ENCODE measurements around the gene TNIP1.

The TNIP1 gene

DNA sequence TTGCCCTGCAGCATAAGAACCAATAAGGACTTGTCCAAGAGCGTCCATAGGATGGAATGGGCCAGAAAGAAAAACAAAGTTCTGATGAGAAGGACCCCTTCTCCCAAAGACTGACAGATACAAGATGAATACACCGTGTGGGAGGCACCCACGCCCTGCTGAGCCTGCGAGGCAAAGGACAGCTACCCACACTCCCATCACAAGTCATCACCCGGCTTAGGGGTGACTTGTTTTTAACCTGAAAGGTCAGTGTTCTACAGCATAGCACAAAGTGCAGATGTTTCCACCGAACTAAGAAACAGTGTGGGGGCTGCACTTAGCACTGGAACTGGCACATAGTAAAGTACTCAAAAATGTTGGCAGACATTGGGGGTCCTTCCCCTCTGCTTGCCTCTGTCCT, 13.9 kb downstream of the TNIP1 start:
- in situ Hi-C loops (cut with MboI; ENCODE audit: low sequenced_read_pairs): no loop called here

DNA sequence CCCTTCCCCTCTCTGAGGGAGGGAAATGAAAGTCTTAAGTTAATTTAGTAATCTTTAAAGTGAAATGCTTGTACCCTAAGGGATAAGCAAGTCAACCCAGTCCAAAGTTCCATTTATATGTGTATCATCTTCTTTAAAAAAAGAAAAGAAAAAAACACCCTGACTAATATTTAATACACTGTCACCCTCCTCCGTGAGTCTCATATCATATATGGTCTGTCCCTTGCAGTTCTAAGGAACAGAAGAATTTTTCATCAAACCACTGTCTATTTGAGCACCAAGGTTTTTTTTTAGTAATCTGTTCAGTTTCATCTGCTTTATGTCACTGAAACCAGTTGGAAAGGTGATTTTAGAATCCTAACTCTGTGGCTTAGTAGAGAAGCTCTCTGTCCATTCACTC, 15.2 kb downstream of the TNIP1 start:
- in situ Hi-C loops (cut with MboI; ENCODE audit: low sequenced_read_pairs): no loop called here

DNA sequence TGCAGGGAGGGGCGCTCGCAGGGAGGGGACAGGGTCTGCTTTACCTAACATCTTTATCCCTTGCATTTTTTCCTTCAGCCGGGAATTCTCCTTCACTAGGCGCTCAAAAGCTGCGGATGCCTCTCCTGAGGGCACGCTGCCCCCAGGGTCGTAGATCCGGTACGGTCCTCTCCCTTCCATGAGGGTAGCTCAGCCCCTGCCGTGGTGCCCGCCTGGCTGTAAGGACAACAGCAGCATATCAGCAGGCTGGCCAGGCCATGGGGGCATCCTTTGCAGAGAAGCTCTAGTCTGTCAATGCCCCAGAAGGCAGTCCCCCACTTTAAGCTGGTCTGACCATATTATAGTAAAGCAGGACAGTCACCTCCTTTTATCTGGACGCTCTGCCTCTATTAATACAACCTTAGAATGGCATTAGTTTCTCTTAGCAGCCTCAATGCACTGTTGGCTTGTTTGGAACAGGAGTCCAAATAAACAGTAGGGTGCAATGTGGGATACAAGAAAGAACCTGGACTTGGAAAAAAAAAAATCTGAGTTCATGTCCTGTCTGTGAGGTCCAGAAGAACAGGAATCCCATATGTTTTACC, 15.8 kb downstream of the TNIP1 start:
- in situ Hi-C loops (cut with MboI; ENCODE audit: low sequenced_read_pairs): no loop called here

DNA sequence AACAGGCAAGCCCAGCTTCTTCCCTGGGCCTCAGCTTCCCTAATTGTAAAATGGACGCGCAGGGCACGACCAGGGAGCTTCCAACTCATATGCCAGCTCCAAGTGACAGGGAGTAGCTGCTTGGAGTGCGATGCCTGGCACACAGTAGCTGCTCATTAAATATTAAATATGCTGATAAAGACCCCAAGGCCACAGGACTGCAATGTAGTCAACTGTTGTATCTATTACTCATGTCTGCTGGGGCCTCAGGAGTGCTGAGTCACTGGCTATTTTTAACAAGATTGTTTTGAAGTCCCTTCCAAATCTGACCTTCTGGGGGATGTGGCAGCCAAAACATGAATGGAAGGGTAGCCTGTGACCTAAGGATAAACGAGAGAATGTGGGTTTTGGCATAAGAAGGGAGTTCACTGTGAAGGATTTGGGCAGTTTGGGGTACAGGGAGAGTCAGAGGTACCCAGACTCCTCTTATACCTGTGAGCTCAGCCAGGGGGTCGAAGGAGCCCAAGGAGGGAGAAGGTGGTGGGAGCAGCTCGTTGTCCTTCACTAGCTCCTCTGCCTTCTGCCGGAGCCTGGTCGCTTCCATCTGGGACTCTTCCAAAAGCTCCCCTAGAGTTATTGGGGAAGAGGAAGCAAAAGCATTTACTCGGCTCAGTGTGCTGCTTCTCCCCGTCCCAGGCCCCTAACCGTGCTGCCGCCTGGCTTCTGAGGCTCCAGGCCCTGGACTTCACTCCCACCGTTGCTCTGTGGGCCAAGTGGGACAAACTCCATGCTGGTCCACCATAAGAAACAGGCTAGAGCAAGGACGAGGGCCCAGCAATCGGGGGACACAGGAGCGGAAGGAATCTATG, 17.5 kb downstream of the TNIP1 start:
- in situ Hi-C loops (cut with MboI; ENCODE audit: low sequenced_read_pairs): no loop called here

DNA sequence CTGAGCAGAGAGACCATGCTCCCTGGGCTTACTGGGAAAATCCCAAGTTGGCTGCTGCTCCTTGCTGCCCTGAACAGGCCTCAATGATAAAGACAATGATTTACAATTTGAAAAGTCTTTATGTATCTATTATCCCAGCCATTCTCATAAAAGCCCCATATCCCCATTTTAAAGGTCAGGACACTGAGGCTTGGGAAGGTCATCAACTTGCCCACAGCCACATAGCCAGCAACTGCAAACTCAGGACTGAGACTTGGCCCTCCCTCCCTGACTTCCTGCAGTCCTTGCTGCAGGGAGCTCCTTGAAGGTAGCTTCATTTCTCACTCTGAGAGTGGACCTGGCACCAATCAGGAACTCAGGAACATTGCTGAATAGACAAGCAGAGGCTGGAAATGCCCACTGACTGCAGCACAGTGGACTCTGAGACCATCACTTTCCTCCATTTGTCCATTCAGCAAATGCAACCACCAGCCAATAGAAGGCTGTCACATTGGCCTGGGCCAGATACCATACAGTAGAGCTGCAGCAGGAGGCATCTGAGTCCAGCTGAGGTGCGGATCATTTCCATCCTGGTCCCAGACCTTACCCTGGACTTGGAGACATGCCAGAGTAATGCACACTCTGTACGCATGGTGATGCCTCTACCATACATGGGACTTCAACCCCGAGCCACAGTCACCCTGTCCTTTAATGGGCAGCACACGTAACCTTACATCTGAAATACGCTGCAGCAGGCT, 18.3 kb downstream of the TNIP1 start:
- in situ Hi-C loops (cut with MboI; ENCODE audit: low sequenced_read_pairs): no loop called here

DNA sequence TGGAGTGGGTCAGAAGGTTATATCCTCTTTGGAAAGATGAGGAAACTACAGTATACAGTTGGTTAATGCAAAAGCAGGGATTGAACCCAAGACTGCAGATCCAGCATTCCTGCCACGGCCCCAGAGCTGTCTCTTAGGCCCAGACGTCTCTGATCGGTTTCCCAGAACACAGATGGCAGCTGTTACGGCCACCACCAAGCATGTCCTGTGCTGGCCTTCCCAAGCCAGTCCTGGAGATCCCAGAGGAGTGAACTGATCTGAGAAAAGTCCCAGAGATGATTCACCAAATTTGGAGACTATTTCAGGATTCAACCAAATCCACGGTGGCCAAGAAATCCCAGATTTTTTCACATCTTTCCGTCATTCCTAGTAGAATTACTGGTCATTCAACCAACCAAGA, 20.1 kb downstream of the TNIP1 start:
- in situ Hi-C loops (cut with MboI; ENCODE audit: low sequenced_read_pairs): no loop called here

DNA sequence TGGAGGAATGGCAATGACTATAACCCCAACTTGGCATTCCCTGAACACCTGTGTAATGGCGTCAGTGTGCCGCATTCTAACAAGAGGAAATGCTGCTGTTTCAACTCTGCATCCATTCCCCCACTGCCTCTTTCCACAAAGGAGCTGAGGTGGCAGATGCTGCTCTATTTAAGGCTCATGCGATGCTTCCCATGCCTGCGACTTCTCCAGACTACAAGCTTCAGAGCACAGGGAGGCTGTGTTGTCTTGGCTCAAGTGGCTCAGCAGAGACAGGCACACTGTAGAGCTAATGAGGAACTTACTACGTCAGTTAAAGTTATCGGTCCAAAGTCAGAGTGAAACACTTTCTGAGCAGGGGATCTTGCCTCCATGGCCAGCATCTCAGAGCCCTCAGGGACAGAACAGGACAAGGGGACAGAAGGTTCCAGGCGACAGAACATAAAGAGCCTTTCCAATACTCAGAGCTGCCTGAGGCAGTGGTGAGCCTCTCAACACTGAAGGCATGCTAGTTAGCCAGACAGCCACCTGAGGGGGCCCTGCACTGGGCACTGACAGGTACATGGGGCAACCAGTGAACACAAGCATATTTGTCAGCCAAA, 21.8 kb downstream of the TNIP1 start:
- in situ Hi-C loops (cut with MboI; ENCODE audit: low sequenced_read_pairs): loop anchor here (10.0 kb wide), 1 partner anchor 106 kb away; no protein-coding TSS in a partner anchor

DNA sequence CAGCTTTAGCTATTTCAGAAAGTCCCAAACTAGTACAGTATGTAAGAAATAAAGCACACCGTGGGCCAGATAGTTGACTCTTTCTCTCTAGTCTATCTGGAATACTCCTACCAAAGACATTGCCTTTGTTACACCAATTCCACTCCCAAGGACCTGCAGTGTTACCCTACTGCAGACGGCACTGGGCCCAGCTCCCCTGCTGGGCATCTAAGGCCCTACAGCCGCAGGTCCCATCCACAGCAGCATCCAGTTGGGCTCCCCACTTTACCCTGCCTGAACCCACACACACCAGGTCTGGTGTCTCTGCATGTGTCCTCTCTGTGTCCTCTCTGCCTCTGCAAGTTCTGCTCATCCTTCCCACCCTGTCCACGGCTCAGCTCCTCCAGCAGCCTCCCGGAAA, 22.5 kb downstream of the TNIP1 start:
- in situ Hi-C loops (cut with MboI; ENCODE audit: low sequenced_read_pairs): loop anchor here (10.0 kb wide), 1 partner anchor 106 kb away; no protein-coding TSS in a partner anchor

DNA sequence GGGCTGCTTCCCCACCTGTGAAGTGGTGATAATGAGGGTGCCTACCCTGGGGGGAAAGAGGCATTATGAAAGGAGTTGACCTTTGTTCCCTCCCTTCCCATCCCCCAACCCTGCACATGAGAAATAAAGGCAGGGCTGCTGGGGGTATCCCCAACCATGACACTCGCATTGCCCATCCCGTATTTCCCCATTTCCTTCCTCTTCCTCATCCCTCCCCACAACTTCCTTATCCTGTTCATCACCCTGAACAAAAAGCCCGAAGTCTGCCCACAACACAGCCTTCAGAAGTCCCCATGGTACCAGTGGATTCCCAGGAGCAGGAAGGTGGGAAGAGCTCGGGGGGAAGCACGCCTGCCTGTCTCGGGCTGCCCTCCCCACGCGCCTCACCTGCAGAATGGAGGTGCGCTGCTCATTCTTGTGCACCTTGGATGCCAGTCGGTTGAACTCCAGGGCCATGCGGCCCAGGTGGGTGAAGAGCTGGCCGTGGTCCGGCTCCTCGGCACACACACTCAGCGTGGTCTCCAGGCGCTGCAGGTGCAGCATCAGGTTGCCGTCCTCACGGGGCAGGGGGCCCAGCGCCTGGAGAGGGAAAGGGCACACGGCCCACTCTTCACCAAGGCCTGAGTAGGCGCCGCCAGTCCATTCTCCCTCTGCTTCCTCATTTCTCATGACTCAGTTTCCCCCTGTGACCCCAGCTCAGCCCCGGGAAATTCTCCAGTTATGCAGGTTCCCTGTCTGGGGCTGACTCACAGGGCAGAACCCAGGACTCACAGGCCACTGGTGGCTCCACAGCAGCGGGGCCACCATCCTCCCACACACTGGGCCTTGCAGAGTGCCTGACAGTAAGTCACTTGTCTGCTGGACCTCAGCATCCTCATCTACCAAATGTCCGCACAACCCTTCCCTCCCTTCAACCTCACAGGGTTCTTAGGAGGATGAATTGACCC, 24.2 kb downstream of the TNIP1 start:
- in situ Hi-C loops (cut with MboI; ENCODE audit: low sequenced_read_pairs): loop anchor here (10.0 kb wide), 1 partner anchor 108 kb away; no protein-coding TSS in a partner anchor

DNA sequence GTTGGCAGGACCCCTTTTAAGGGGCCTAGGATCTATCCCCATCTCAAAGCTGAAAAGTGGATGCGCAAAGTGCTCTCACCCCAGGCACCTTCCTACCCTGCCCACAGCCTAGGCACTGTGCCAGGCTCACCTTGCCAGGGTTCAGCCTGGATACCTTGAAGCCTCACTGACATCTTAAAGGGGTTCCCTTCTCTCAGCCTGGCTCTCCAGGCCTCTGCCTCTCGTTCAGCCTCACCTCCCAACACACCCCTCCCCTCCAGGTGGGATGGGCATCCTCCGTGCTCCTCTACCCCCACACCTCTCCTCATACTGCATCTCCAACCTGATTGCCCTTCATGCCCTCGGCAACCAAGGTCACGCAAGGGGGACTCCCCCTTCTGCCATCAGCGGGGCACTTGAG, 25.5 kb downstream of the TNIP1 start:
- in situ Hi-C loops (cut with MboI; ENCODE audit: low sequenced_read_pairs): loop anchor here (10.0 kb wide), 1 partner anchor 109 kb away; no protein-coding TSS in a partner anchor

DNA sequence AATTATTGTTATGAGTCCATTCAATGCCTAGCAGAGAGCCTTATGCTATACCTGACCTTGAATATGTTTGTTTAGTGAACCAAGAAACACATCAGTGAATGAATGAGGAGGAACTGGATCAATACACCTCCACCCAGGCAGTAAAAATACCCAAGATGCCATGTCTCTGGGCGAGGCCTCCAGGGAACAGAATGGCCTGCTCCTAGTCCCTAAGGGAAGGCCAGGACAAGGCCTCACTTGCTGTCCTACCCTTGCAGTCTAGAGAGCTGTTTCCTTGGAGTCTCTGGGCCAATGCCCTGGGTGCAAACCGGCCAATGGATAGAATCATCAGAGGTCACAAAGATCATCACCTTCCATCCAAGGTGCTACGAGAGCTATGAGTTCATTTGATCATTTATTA, 26.1 kb downstream of the TNIP1 start:
- in situ Hi-C loops (cut with MboI; ENCODE audit: low sequenced_read_pairs): loop anchor here (5.0 to 10.0 kb wide), 2 partner anchors 68 to 110 kb away; no protein-coding TSS in a partner anchor

DNA sequence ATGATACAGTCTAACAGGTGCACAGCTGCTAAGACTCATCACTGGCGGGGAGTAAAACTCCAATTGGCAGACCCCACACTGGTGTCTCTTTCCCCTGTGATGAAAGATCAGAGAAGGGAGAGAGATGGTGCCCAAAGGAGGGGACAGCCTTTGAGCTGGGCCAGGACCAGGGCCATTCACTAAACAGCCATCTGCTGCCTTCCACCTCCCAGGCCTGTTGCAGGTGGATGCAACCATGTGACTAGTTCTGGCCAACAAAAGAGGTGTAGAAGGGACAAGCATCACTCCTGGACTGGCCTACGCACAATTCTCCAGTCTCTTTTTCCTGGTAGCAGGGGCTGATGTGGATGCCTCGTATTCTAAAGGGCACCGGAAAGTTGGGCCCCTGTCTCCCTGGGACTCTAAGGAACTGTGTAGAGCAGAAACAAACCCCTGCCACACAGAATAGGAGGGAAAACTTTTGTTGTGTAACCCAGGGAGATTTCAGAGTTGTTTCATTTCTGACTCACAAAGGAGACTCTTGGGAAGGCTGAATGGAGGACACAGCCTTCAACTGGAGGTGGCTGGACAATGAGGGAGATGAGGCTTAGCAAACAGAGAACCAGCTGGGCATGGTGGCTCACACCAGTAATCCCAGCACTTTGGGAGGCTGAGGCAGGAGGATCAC, 26.9 kb downstream of the TNIP1 start:
- in situ Hi-C loops (cut with MboI; ENCODE audit: low sequenced_read_pairs): loop anchor here (5.0 to 10.0 kb wide), 2 partner anchors 68 to 111 kb away; no protein-coding TSS in a partner anchor

DNA sequence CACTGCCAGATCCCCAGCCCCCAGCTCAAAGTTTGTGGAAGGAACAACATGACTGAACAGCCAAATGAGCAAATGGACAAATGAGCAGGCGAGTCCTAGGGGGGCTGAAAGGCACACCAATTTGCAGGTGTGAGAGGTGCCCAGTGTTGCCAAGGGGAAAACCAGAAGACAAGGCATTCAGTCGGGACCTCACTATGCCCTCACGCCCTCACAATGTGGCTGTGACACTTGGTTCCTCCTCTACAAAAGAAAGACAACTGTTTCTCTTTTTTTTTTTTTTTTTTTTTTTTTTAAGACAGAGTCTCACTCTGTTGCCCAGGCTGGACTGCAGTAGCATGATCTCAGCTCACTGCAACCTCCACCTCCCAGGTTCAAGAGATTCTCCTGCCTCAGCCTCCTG, 28.0 kb downstream of the TNIP1 start:
- in situ Hi-C loops (cut with MboI; ENCODE audit: low sequenced_read_pairs): loop anchor here (5.0 to 10.0 kb wide), 2 partner anchors 69 to 112 kb away; no protein-coding TSS in a partner anchor

DNA sequence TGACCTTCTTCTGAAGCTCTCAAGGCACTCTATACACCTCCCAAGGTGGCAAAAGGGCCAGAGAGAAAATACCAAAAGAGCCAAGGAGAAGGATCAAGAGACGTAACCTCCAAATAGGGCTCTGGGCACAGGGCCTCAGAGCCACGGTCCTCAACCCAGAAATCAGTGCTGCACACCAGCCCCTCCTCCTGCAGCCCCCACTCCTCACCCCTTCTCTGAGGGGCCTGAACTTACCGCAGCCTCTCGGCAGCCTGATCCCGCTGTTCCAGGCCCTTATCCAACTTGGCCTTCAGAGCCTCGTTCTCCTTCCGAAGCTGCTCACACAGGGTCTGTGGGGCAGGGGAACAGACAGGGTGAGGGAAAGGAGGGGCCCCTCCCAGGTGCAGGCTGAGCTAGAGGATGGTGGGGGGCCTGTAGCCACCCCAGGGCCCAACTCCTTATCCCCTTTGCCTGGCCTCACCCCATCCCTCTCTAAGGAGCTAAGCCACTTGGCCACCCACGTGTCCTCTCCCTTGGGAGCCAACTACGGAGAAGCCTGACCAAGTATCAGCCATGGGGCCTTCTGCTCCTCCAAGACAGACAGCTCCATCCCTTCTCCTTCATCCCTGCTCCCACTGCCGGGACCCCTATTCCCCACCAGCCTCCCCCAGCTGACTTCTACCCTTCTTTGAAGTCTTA, 28.8 kb downstream of the TNIP1 start:
- in situ Hi-C loops (cut with MboI; ENCODE audit: low sequenced_read_pairs): loop anchor here (5.0 to 10.0 kb wide), 2 partner anchors 70 to 113 kb away; no protein-coding TSS in a partner anchor

DNA sequence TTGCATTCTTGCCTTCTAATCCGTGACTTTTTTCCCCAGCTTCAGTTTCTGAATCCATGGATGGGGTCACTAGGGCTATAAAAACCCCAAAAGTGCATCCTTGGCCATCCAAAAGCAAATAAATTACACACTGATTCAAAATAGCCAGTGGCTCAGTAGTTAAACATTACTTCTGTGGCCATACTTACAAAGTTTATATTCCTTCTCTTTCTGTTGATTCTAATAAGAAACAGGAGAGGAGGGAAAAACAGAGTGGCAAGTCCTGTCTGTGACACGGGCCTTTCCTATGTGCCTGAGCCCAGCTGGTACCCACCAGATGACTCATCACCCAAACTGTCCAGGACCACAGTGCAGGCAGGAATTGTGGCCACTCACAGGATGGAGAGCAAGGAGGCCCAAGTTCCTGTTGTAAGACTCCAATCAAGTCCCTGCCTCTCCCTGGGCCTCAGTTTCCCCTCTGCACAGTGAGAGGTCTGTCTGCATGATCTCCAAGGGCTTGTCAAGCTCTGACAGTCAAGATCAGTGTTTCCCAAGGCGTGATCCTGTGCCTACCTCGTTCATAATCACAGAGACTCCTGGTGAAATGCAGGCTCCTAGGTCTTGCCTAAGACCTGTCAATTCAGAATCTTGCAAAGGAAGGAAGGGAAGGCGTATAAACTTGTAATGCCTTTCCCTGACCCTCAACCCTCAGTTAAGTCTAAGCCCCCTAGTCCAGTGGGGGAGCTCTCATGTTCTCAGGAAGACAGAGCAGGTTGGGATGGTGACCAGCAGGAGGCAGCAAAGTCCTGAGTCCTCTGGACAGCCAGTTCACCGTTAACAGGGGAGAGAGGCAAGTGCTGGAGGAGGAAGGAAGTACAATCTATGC, 29.5 kb downstream of the TNIP1 start:
- in situ Hi-C loops (cut with MboI; ENCODE audit: low sequenced_read_pairs): loop anchor here (5.0 to 10.0 kb wide), 2 partner anchors 71 to 114 kb away; no protein-coding TSS in a partner anchor

DNA sequence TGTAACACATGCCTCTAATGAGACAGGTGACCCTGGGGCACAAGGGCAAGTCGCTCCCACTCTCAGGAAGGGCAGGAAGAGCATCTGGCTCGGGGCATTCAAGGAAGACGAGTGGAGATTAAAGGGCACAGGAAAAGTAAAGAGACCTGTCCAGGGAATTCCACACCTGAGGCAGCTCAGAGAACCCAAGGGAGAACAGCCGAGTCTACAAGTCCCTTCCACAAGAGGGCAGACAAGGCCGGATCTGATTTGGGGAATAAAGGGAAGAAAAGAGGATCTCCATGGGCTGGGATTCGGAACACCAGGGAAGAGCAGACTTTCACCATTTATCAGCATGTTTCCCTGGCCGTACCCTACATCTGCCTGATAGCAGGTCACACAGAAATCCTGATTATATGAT, 32.3 kb downstream of the TNIP1 start:
- in situ Hi-C loops (cut with MboI; ENCODE audit: low sequenced_read_pairs): loop anchor here (10.0 kb wide), 1 partner anchor 484 kb away; no protein-coding TSS in a partner anchor

DNA sequence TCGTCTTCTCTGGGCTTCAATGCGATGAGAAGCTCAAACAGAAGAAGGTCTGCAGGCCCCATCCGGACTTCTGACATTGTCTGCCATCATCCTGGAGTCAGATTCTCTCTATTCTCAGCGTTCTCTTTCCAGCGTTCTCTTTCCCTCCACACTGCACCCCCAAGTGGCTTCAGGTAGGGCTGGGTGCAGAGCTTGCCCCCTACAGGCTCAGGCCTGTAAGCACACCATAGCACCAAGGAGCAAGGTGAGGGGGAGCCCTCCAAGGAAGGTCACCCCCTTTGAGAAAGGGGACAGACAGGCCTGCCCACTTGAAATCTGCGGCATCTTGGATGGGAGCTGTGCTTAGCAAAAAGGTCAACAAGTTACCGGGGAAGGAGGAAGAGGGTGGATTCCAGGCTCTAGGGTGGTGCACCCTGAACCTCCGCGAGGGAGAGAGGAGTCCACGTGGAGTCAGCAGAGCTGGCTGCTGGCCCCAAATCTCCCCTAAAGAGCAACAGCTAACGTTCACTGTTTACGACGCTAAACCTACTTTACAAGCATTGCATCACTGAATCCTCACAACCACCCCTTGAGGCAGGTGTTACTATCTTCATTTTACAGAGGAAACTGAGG, 32.9 kb downstream of the TNIP1 start:
- in situ Hi-C loops (cut with MboI; ENCODE audit: low sequenced_read_pairs): loop anchor here (10.0 kb wide), 1 partner anchor 483 kb away; no protein-coding TSS in a partner anchor

Measured in HL-60/S4 (cell line).